PC-3 (cell line): ENCODE results near the gene ZNF396. TPM values are rescaled to one million over a fixed set of nuclear protein-coding genes. Genes with fewer than 3 reads are reported as not detected.

ENCODE experiments used
- ATAC-seq: fragments of 200-7000 bp; cut with Tn5 transposase; 2 replicates; pipeline ENCODE4 v1.9.1; 2020; ENCODE audit warnings: mild to moderate bottlenecking, moderate library complexity
- BruUV-seq: library from RNA; stranded (reverse); fragments of 400-500 nt; replicated peaks from 2 replicates; lab custom pipeline; 2021; lab: Mats Ljungman, UMichigan
- CTCF ChIA-PET: fragments of 300-600 bp; sonication (Branson Sonifier 250); formaldehyde crosslinking; loops from one replicate; lab custom pipeline; 2022; ENCODE audit warnings: antibody characterized with exemption; lab: Charles Lee
- POLR2A ChIA-PET: fragments of 300-600 bp; sonication (Branson Sonifier 250); formaldehyde crosslinking; loops from one replicate; lab custom pipeline; 2022; ENCODE audit warnings: antibody characterized with exemption; ENCODE audit not compliant: unreplicated experiment; lab: Charles Lee
- DNase-seq: peaks from one replicate; pipeline ENCODE4 v3.0.0-alpha.2; 2015
- H2AFZ ChIP-seq: fragments of 300-600 bp; sonication (generic); 2 replicates; pipeline ENCODE4 v1.6.0; 2016; ENCODE audit warnings: antibody characterized with exemption, low read length
- H3F3A ChIP-seq: fragments of 300-600 bp; sonication (generic); one replicate; pipeline ENCODE4 v1.6.0; 2017; ENCODE audit warnings: antibody characterized with exemption, low read length, control low read depth, mild to moderate bottlenecking; ENCODE audit not compliant: unreplicated experiment
- H3K27ac ChIP-seq: fragments of 300-600 bp; sonication (generic); 2 replicates; pipeline ENCODE4 v1.5.1; 2016; ENCODE audit warnings: mild to moderate bottlenecking, low read length
- H3K27me3 ChIP-seq: fragments of 300-600 bp; sonication (generic); 2 replicates; pipeline ENCODE4 v1.6.1; 2016; ENCODE audit warnings: low read length, mixed read lengths
- H3K36me3 ChIP-seq: fragments of 300-600 bp; sonication (generic); 2 replicates; pipeline ENCODE4 v1.6.1; 2016; ENCODE audit warnings: low read depth, mixed run types, low read length, mixed read lengths
- H3K4me1 ChIP-seq: fragments of 300-600 bp; sonication (generic); 2 replicates; pipeline ENCODE4 v1.5.1; 2016; ENCODE audit warnings: low read length; ENCODE audit not compliant: insufficient read depth
- H3K4me2 ChIP-seq: fragments of 300-600 bp; sonication (generic); 2 replicates; pipeline ENCODE4 v1.6.0; 2016; ENCODE audit warnings: low read length
- H3K4me3 ChIP-seq: fragments of 300-600 bp; sonication (generic); 2 replicates; pipeline ENCODE4 v1.5.1; 2016; ENCODE audit warnings: mild to moderate bottlenecking, low read length, mixed read lengths
- H3K79me2 ChIP-seq: fragments of 300-600 bp; sonication (generic); 2 replicates; pipeline ENCODE4 v1.6.1; 2017; ENCODE audit warnings: low read length, mixed read lengths
- H3K9ac ChIP-seq: fragments of 300-600 bp; sonication (generic); 2 replicates; pipeline ENCODE4 v1.6.0; 2016; ENCODE audit warnings: mild to moderate bottlenecking, low read length
- H3K9me2 ChIP-seq: fragments of 300-600 bp; sonication (generic); replicated peaks from 2 replicates; pipeline ENCODE4 v1.6.1; 2016; ENCODE audit warnings: mixed run types, low read length, mixed read lengths
- H3K9me3 ChIP-seq: fragments of 300-600 bp; sonication (generic); 2 replicates; pipeline ENCODE4 v1.6.1; 2016; ENCODE audit warnings: low read length, mixed read lengths
- H4K20me1 ChIP-seq: fragments of 300-600 bp; sonication (generic); 2 replicates; pipeline ENCODE4 v1.6.1; 2016; ENCODE audit warnings: low read length, mixed read lengths
- CTCF ChIP-seq: fragments of 300-600 bp; sonication (generic); conservative IDR thresholded peaks from 2 replicates; pipeline ENCODE4 v1.5.1; 2017; ENCODE audit warnings: antibody characterized with exemption, low read depth, mild to moderate bottlenecking, low read length
- EZH2 ChIP-seq: fragments of 300-600 bp; sonication (generic); IDR thresholded peaks from one replicate; pipeline ENCODE4 v1.6.1; 2017; ENCODE audit warnings: antibody characterized with exemption, mild to moderate bottlenecking, low read length; ENCODE audit not compliant: unreplicated experiment
- EZH2phosphoT487 ChIP-seq: fragments of 300-600 bp; sonication (generic); IDR thresholded peaks from 2 replicates; pipeline ENCODE4 v1.6.1; 2018; ENCODE audit warnings: mild to moderate bottlenecking, antibody characterized with exemption, low read length, borderline replicate concordance
- intact Hi-C: fragments of 100-400 bp; cut with micrococcal nuclease; formaldehyde crosslinking; loops from 2 replicates; pipeline ENCODE4 v1.9.0; 2023
- total RNA-seq: library from RNA; depleted of rRNA; stranded (reverse); fragments of >200 nt; gene quantifications from 2 replicates; pipeline ENCODE4 v1.2.3, GENCODE V29; 2014

The ZNF396 gene
- total RNA-seq, 1 experiment from 2014 or later, result 0.95 TPM

GRCh38 chr18:35424356-35424755 lies 47.2 kb upstream of the ZNF396 start:
- intact Hi-C loops, result no loop called here
- Histone ChIP-seq H3K9me3 (no peaks in the 10 kb centered on the region), H3K27ac (no peak overlapping the region), H3K27me3 (no peaks in the 10 kb centered on the region), H3K9ac (no peak overlapping the region), H3K4me2 (no peak overlapping the region), H3K4me1 (no peaks in the 10 kb centered on the region), H3K4me3 (no peak overlapping the region), H3K79me2 (no peaks in the 10 kb centered on the region), H2AFZ (no peak overlapping the region), H3K9me2 (no peaks in the 10 kb centered on the region), H3F3A (no peaks in the 10 kb centered on the region), H4K20me1 (no peaks in the 10 kb centered on the region), H3K36me3 (no peaks in the 10 kb centered on the region)
- ATAC-seq (no peak), DNase-seq (no peak)
- TF ChIP-seq EZH2phosphoT487, result no peak
- TF ChIP-seq CTCF, result no peak
- no peak for TF ChIP-seq EZH2
- ChIA-PET CTCF (no interaction called here), POLR2A (no interaction called here)
- BruUV-seq, result no TSS peak

GRCh38 chr18:35422237-35422636 lies 45.1 kb upstream of the ZNF396 start:
- Histone ChIP-seq H3K79me2 (no peaks in the 10 kb centered on the region), H2AFZ (no peak overlapping the region), H3K4me3 (no peak overlapping the region), H4K20me1 (no peaks in the 10 kb centered on the region), H3K27ac (no peak overlapping the region), H3K4me2 (no peak overlapping the region), H3K9me2 (no peaks in the 10 kb centered on the region), H3K4me1 (no peaks in the 10 kb centered on the region), H3K9ac (no peak overlapping the region), H3F3A (no peaks in the 10 kb centered on the region), H3K36me3 (no peaks in the 10 kb centered on the region), H3K27me3 (no peaks in the 10 kb centered on the region), H3K9me3 (no peaks in the 10 kb centered on the region)
- ATAC-seq (no peak), DNase-seq (no peak)
- no TSS peak for BruUV-seq
- POLR2A ChIA-PET, result no interaction called here
- TF ChIP-seq EZH2, result no peak
- TF ChIP-seq EZH2phosphoT487, result no peak
- no peak for TF ChIP-seq CTCF
- intact Hi-C loops, result no loop called here
- CTCF ChIA-PET, result no interaction called here

GRCh38 chr18:35418610-35419009 lies 41.5 kb upstream of the ZNF396 start:
- no peaks in the 10 kb centered on the region for H3K9me2 ChIP-seq
- no peaks in the 10 kb centered on the region for H3K27me3 ChIP-seq
- no peak overlapping the region for H3K9ac ChIP-seq
- ChIA-PET POLR2A (no interaction called here), CTCF (no interaction called here)
- no peaks in the 10 kb centered on the region for H3F3A ChIP-seq
- no peaks in the 10 kb centered on the region for H4K20me1 ChIP-seq
- TF ChIP-seq EZH2 (no peak), EZH2phosphoT487 (no peak), CTCF (no peak)
- no peaks in the 10 kb centered on the region for H3K79me2 ChIP-seq
- intact Hi-C loops, result no loop called here
- DNase-seq (no peak), ATAC-seq (no peak)
- no peak overlapping the region for H3K27ac ChIP-seq
- no peak overlapping the region for H3K4me2 ChIP-seq
- H2AFZ ChIP-seq, result no peak overlapping the region
- H3K36me3 ChIP-seq, result no peaks in the 10 kb centered on the region
- no peak overlapping the region for H3K4me3 ChIP-seq
- BruUV-seq, result no TSS peak
- peaks cover 9% of the 10 kb centered on the region; the same call in 1 of the 2 replicates for H3K4me1 ChIP-seq
- H3K9me3 ChIP-seq, result no peaks in the 10 kb centered on the region
